IMR-90 (cell line): Measurements from ENCODE around the gene TECTA.

Experiments used
- CTCF ChIP-seq: conservative IDR thresholded peaks from 2 replicates; pipeline ENCODE4 v1.5.1; 2012; ENCODE audit warnings: mild to moderate bottlenecking, low read depth, low read length, improper control_type of control experiment
- RCOR1 ChIP-seq: IDR thresholded peaks from 2 replicates; pipeline ENCODE4 v1.6.1; 2012; ENCODE audit warnings: mild to moderate bottlenecking, low read length, improper control_type of control experiment; ENCODE audit not compliant: insufficient replicate concordance

GRCh38 chr11:121229495-121230215, 128.6 kb downstream of the TECTA start:
- TF ChIP-seq CTCF (no peak), RCOR1 (no peak)
